C4-2B (cell line): ENCODE measurements around the gene HDAC7.

Source experiments
- H3K27ac ChIP-seq: fragments of 450-650 bp; 2 replicates; pipeline ENCODE4 v1.5.1; 2017
- CTCF ChIP-seq: fragments of 450-650 bp; conservative IDR thresholded peaks from 2 replicates; pipeline ENCODE4 v1.5.1; 2017; ENCODE audit warnings: mild to moderate bottlenecking
- ZFX ChIP-seq: fragments of 450-650 bp; IDR thresholded peaks from 2 replicates; pipeline ENCODE4 v1.6.1; 2017

The HDAC7 gene

DNA sequence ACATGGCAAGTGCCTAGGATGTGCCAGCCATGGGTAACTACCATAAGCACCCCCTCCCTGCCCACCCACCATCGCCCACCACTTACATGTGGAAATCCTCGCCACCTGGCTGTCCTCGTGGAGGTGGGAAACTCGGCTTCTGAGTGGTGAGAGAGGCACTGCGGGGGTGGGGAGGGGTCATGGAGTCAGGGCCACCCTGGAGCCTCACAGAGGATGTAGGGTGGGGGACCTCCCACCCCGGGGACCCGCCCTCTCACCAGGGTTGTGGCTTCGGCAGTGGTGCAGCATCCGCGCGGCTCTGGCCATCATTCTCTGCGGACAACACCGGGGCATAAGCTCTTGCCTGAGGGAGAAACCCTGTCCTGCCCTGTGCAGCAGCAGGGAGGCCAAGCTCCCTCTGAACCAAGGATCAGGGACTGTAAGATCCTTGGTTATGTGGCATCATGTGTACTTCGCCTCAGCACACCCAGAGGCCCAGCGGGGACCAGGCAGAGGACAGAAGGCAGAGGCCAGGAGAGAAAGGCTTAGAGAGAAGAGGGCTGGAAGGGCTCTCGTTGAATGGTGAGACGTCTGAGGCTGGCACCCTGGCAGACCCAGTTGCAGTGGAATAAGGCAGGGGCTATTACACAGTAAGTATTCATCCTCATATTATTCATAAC, 81.6 kb downstream of the HDAC7 start:
- TF ChIP-seq ZFX (no peak), CTCF (no peak)
- H3K27ac ChIP-seq: no peak overlapping the region

DNA sequence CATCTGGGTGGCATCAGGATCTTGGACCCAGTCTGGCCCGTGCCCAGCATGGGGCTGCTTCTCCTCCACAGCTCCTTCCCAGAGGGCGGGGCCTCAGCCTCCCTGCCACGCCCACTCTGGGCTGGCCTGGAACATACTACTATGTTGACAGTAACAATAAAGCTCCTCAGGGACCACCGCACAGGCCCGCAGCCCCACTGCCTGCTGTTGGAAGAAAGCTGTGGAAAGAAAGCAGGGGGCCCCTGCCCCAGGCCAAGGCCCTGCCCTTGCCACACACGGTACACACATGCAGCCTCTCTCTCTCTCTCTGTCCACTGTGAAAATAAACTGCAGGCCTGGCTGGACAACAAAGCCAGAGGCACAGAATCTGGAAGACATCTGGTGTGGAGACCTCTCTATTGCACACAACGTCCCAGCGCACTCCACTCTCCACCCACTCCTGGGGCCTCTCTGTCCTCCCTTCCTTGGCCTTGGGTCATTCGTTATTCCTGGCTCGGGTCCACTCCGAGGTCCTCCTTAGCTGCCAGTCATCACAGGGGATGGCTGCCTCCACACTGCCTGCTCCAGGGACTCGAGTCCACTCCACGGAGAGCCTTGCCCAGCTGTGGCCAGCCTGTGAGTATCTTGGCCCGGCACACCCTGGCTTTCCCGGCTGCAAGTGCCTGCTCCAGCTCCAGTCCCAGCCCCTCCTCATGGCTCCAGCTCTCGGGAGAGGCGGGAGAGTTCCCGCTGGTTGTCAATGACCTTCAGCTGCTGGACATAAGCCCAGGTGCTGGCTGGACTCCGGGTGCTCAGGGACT, 82.6 kb downstream of the HDAC7 start:
- H3K27ac ChIP-seq: no peak overlapping the region
- TF ChIP-seq ZFX (no peak), CTCF (no peak)

- no peak overlapping the region for H3K27ac ChIP-seq
- TF ChIP-seq ZFX (no peak), CTCF (no peak)
Observed at GRCh38 chr12:47736216-47736615, 83.5 kb downstream of the HDAC7 start.

- H3K27ac ChIP-seq: no peak overlapping the region
- TF ChIP-seq CTCF (no peak), ZFX (no peak)
Observed at GRCh38 chr12:47735649-47736048, 84.1 kb downstream of the HDAC7 start.

DNA sequence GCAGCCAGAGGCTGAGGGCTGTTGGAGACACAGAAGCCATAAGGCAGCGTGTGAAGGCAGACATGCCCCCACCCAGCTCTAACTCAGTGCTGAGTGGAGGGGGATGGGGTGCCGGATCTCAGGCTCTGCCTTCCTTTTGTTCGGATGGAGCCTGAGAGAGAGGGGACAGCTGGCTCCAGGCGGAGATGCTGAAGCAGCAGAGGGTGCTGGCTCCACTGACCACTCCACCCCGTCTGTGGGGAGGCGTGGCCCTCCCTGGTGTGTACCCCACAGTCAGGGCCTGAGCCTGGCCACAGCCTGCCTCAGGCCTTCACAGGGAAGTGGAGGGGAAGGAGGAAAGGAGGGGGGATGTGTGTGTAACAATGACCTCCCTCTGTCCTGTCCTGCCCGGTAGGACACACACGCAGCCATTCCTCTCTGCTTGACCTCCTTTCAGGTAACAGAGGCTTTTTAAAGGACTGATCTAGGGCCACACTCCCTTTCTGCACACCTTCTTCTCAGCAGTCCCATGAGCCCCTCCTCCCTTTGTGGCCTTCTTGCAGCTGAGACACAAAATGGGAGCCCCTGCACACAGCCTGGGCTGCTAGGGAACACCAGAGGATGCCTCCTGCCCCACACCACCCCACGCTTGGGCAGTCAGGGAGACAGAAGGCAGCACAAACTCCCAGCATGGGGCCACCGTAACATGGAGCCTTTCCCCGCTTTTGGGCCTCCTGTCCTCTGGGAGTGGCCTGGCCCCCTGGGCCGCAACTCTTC, 84.8 kb downstream of the HDAC7 start:
- no peak overlapping the region for H3K27ac ChIP-seq
- TF ChIP-seq CTCF (no peak), ZFX (no peak)

DNA sequence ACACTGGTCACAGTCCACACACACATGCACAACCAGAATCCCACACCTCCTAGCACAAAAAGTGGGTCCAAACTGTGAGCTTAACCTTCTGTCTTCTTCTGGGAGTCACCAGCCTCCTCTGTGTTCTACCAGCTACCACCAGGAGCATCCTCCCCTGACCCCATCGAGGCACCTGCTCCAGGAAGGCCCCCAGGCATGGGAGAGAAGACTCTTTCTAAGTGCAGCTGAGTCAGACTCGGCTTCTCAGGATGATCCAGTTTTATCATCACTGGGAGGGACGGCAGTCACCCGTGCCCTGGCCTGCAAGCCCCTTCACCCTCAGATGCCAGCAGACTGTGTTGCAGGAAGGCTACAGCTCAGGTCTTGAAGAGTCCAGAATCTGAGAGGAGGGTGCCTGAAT, 86.6 kb downstream of the HDAC7 start:
- TF ChIP-seq CTCF (no peak), ZFX (no peak)
- H3K27ac ChIP-seq: no peak overlapping the region
